GM23338 (cell line): Measurements from ENCODE around the gene OR13C3. TPM values are rescaled to one million over a fixed set of nuclear protein-coding genes. Genes with fewer than 3 reads are reported as not detected.

Experiments
- polyA plus RNA-seq: library from polyadenylated mRNA; unstranded; fragments of >200 nt; fragmentation: Nextera tagmentation; extraction: Ambion mirVana; gene quantifications from 2 replicates; pipeline ENCODE4 v1.2.1, GENCODE V29; 2016
- total RNA-seq: library from RNA; depleted of rRNA; stranded (reverse); fragments of >200 nt; shearing (Covaris generic); gene quantifications from 2 replicates; pipeline ENCODE4 v1.2.3, GENCODE V29; 2014; rRNA removed

The OR13C3 gene
- total and polyA plus RNA-seq, 2 experiments from 2014 or later = not detected

Other genes with a start within 250 kb of the OR13C3 start
- not detected in 2 replicates for gene OR13F1, start 32.6 kb downstream of the OR13C3 start, total RNA-seq
- gene OR13F1, start 32.6 kb downstream of the OR13C3 start, polyA plus RNA-seq = not detected in 2 replicates
- gene OR13C4, start 9.6 kb downstream of the OR13C3 start, total RNA-seq = not detected in 2 replicates
- not detected in 2 replicates for gene OR13C4, start 9.6 kb downstream of the OR13C3 start, polyA plus RNA-seq
- not detected in 2 replicates for gene OR13C8, start 32.3 kb upstream of the OR13C3 start, total RNA-seq
- gene OR13C8, start 32.3 kb upstream of the OR13C3 start, polyA plus RNA-seq = not detected in 2 replicates
- gene OR13C5, start 62.6 kb upstream of the OR13C3 start, total RNA-seq = not detected in 2 replicates
- gene OR13C5, start 62.6 kb upstream of the OR13C3 start, polyA plus RNA-seq = not detected in 2 replicates
- gene OR13C2, start 68.8 kb upstream of the OR13C3 start, total RNA-seq = not detected in 2 replicates
- not detected in 2 replicates for gene OR13C2, start 68.8 kb upstream of the OR13C3 start, polyA plus RNA-seq
- gene OR13C9, start 81.3 kb upstream of the OR13C3 start, total RNA-seq = not detected in 2 replicates
- not detected in 2 replicates for gene OR13C9, start 81.3 kb upstream of the OR13C3 start, polyA plus RNA-seq
- not detected in 2 replicates for gene OR13D1, start 157.7 kb upstream of the OR13C3 start, total RNA-seq
- not detected in 2 replicates for gene OR13D1, start 157.7 kb upstream of the OR13C3 start, polyA plus RNA-seq
- gene NIPSNAP3A, start 210.8 kb upstream of the OR13C3 start, total RNA-seq = 9.6 and 12.7 TPM in 2 replicates
- 11.1 and 13.0 TPM in 2 replicates for gene NIPSNAP3A, start 210.8 kb upstream of the OR13C3 start, polyA plus RNA-seq
- gene NIPSNAP3B, start 227.3 kb upstream of the OR13C3 start, total RNA-seq = 0.47 and 0.63 TPM in 2 replicates
- gene NIPSNAP3B, start 227.3 kb upstream of the OR13C3 start, polyA plus RNA-seq = 1.0 and 1.4 TPM in 2 replicates